ENCODE results near the gene FMNL2.

DNA sequence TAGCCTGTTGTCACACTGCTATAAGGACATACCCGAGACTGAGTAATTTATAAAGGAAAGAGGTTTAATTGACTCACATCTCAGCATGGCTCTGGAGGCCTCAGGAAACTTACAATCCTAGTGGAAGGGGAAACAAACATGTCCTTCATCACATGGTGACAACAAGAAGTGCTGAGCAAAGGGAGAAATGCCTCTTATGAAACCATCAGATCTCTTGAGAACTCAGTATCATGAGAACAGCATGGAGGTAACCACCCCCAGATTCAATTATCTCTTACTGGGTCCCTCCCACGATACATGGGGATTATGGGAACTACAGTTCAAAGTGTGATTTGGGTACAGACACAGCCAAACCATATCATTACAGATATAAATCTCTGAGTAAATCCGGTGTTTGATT is 233.6 kb downstream of the FMNL2 start:
- TF ChIP-seq, protein P1, sequence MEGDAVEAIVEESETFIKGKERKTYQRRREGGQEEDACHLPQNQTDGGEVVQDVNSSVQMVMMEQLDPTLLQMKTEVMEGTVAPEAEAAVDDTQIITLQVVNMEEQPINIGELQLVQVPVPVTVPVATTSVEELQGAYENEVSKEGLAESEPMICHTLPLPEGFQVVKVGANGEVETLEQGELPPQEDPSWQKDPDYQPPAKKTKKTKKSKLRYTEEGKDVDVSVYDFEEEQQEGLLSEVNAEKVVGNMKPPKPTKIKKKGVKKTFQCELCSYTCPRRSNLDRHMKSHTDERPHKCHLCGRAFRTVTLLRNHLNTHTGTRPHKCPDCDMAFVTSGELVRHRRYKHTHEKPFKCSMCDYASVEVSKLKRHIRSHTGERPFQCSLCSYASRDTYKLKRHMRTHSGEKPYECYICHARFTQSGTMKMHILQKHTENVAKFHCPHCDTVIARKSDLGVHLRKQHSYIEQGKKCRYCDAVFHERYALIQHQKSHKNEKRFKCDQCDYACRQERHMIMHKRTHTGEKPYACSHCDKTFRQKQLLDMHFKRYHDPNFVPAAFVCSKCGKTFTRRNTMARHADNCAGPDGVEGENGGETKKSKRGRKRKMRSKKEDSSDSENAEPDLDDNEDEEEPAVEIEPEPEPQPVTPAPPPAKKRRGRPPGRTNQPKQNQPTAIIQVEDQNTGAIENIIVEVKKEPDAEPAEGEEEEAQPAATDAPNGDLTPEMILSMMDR (conservative IDR thresholded peaks at IDR 0.05; ENCODE audit: low read depth, low read length) = no peak
- no peak for TF ChIP-seq EZH2 (IDR thresholded peaks at IDR 0.05; ENCODE audit: borderline replicate concordance, low read depth, low read length, poor library complexity, severe bottlenecking)

Measured in A673 (cell line).